Spleen (tissue), 11 donors: ENCODE measurements around the gene NUSAP1. TPM values are rescaled to one million over a fixed set of nuclear protein-coding genes. Genes with fewer than 3 reads are reported as not detected.

Source experiments
- DNase-seq: peaks from one replicate; pipeline ENCODE4 v3.0.0-alpha.2; 2020
- H3K27ac ChIP-seq, 8 donors: fragments of 200-600 bp; sonication (generic) in 7 of 8; 1 replicate in 4 of 8; 2 replicates in 4 of 8; pipeline versions ENCODE4 v1.5.0 to v1.8.0; 2016 to 2021; ENCODE audit warnings: inconsistent platforms in 4 of 8, mild to moderate bottlenecking in 4 of 8, moderate library complexity in 1 of 8
- H3K27me3 ChIP-seq, 7 donors: fragments of 200-600 bp; sonication (generic) in 6 of 7; replicated peaks in 1 of 7; 1 replicate in 4 of 7; 2 replicates in 3 of 7; pipeline versions ENCODE4 v1.5.0 to v1.8.0; 2016 to 2021; ENCODE audit warnings: inconsistent platforms in 3 of 7, mild to moderate bottlenecking in 1 of 7
- H3K36me3 ChIP-seq, 6 donors: fragments of 200-600 bp; sonication (generic) in 5 of 6; 1 replicate in 4 of 6; 2 replicates in 2 of 6; pipeline versions ENCODE4 v1.5.0 to v1.8.0; 2016 to 2021; ENCODE audit warnings: inconsistent platforms in 2 of 6
- H3K4me1 ChIP-seq, 6 donors: fragments of 200-600 bp; sonication (generic) in 5 of 6; 1 replicate in 3 of 6; 2 replicates in 3 of 6; pipeline versions ENCODE4 v1.5.0 to v1.8.0; 2016 to 2021; ENCODE audit warnings: inconsistent platforms in 3 of 6
- H3K4me3 ChIP-seq, 8 donors: fragments of 200-600 bp; sonication (generic) in 7 of 8; 1 replicate in 4 of 8; 2 replicates in 4 of 8; pipeline versions ENCODE4 v1.5.0 to v1.8.0; 2016 to 2021; ENCODE audit warnings: inconsistent platforms in 4 of 8, mild to moderate bottlenecking in 4 of 8, moderate library complexity in 2 of 8
- H3K9me3 ChIP-seq, 8 donors: fragments of 200-600 bp; sonication (generic) in 7 of 8; 1 replicate in 4 of 8; 2 replicates in 4 of 8; pipeline versions ENCODE4 v1.5.0 to v1.8.0; 2016 to 2021; ENCODE audit warnings: inconsistent platforms in 4 of 8
- POLR2A ChIP-seq, 3 donors: fragments of 450-650 bp; IDR thresholded peaks; one replicate each; pipeline ENCODE4 v1.5.1; 2017; ENCODE audit warnings: antibody characterized with exemption in 3 of 3, mild to moderate bottlenecking in 1 of 3
- POLR2AphosphoS5 ChIP-seq, 3 donors: sonication (generic); formaldehyde crosslinking; IDR thresholded peaks; one replicate each; pipeline ENCODE4 v1.5.1; 2017; ENCODE audit warnings: antibody characterized with exemption in 3 of 3
- WGBS, 5 donors: extraction: QIAGEN DNeasy Blood & Tissue Kit in 3 of 5; methylation state at CpG; one replicate each; pipeline versions ENCODE4 v1.1.5 to v1.1.7; 2013 to 2018; 5-methylcytosine and 5-hydroxymethylcytosine counted together
- intact Hi-C: fragments of 100-400 bp; cut with DNase I; formaldehyde crosslinking; loops from one replicate; pipeline ENCODE4 v1.15.0; 2023; ENCODE audit warnings: low total_unique reads
- polyA plus RNA-seq, 3 donors: library from polyadenylated mRNA; stranded (reverse); fragments of 200-250 nt; gene quantifications; one replicate each; pipeline ENCODE4 v1.2.1, GENCODE V29; 2013
- total RNA-seq, 7 donors: library from RNA; depleted of rRNA in 3 of 7; stranded (reverse); fragments of >200 nt in 3 of 7; fragmentation: NEBNext Ultra II Directional in 4 of 7; extraction: Animal tissue kit (Norgen Biotek cat#: 25700) in 4 of 7; gene quantifications; one replicate each; pipeline versions ENCODE4 v1.1.0 to v1.2.1, GENCODE V29; 2016 to 2021
- TF ChIP-seq, protein P1 (sequence below), 11 experiments: fragments of 200-600 bp in 7 of 11; fragments of 450-650 bp in 4 of 11; sonication (generic) in 4 of 11; IDR thresholded peaks in 8 of 11; conservative IDR thresholded peaks in 3 of 11; 1 replicate in 7 of 11; 2 replicates in 4 of 11; pipeline versions ENCODE4 v1.4.0 to v1.8.0; 2016 to 2021; ENCODE audit warnings: antibody characterized with exemption in 11 of 11, inconsistent platforms in 4 of 11, mild to moderate bottlenecking in 1 of 11
- donor health status: healthy with polysubstance abuse.
- donor health status: DM: no; HTN: no; CAD: no; lungs with moderate emphysema.
- donor health status: DM: no; HTN: no; CAD: no.
- donor health status: Bipolar disorder and iron deficiency.
- donor health status: healthy.
- donor health status: DM: no; HTN: no; CAD: no.
- donor health status: DM: yes; HTN: yes; CAD: no.

The NUSAP1 gene
- total and polyA plus RNA-seq, 10 donors, result 4.0 to 47.5 (median 17.3) TPM

DNA sequence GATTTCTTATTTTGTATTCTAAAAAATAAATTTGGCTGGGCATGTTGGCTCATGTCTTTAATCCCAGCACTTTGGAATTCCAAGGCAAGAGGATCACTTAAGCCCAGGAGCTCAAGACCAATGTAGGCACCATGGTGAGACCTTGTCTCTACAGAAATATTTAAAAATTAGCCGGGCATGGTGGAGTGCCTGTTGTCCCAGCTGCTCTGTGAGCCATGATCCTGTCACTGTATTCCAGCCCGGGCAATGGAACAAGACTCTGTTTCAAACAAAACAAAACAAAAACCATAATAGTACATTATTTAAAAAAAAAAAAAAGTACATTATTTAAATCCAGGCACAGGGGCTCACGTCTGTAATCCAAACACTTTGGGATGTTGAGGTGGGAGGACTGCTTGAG, 78.8 kb downstream of the NUSAP1 start:
- TF ChIP-seq, protein P1, sequence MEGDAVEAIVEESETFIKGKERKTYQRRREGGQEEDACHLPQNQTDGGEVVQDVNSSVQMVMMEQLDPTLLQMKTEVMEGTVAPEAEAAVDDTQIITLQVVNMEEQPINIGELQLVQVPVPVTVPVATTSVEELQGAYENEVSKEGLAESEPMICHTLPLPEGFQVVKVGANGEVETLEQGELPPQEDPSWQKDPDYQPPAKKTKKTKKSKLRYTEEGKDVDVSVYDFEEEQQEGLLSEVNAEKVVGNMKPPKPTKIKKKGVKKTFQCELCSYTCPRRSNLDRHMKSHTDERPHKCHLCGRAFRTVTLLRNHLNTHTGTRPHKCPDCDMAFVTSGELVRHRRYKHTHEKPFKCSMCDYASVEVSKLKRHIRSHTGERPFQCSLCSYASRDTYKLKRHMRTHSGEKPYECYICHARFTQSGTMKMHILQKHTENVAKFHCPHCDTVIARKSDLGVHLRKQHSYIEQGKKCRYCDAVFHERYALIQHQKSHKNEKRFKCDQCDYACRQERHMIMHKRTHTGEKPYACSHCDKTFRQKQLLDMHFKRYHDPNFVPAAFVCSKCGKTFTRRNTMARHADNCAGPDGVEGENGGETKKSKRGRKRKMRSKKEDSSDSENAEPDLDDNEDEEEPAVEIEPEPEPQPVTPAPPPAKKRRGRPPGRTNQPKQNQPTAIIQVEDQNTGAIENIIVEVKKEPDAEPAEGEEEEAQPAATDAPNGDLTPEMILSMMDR (IDR thresholded peaks at IDR 0.05 in 8 of 11, conservative IDR thresholded peaks at IDR 0.05 in 3 of 11), result no peak
- TF ChIP-seq POLR2A (IDR thresholded peaks at IDR 0.05) (no peak), POLR2AphosphoS5 (IDR thresholded peaks at IDR 0.05) (no peak)
- Histone ChIP-seq H3K4me1 (peaks cover 0 to 38% (median 20%) of the 10 kb centered on the region in 6 donors), H3K9me3 (no peaks in the 10 kb centered on the region), H3K27me3 (no peaks in the 10 kb centered on the region), H3K36me3 (no peaks in the 10 kb centered on the region), H3K4me3 (no peak overlapping the region), H3K27ac (no peak overlapping the region)
- DNase-seq, result no peak
- intact Hi-C loops, result no loop called here
- WGBS, 5 donors, result 84 to 93% (median 89%) methylated on average over 3 of the region's 3 CpGs

GRCh38 chr15:41416128-41416741, 83.6 kb downstream of the NUSAP1 start:
- DNase-seq, result no peak
- WGBS, 5 donors, result 33 to 36% (median 35%) methylated on average over 20 of the region's 20 CpGs
- Histone ChIP-seq H3K27ac (peak overlapping the region; percentile 71 to 92 (median 89)), H3K36me3 (no peaks in the 10 kb centered on the region), H3K9me3 (no peaks in the 10 kb centered on the region), H3K4me1 (peaks cover 15 to 53% (median 47%) of the 10 kb centered on the region in 6 donors), H3K27me3 (no peaks in the 10 kb centered on the region), H3K4me3 (peak overlapping the region; percentile 60 to 98 (median 92))
- no peak for TF ChIP-seq POLR2A (IDR thresholded peaks at IDR 0.05)
- no peak for TF ChIP-seq POLR2AphosphoS5 (IDR thresholded peaks at IDR 0.05)
- TF ChIP-seq, protein P1 (IDR thresholded peaks at IDR 0.05 in 8 of 11, conservative IDR thresholded peaks at IDR 0.05 in 3 of 11), result no peak
- intact Hi-C loops, result no loop called here

DNA sequence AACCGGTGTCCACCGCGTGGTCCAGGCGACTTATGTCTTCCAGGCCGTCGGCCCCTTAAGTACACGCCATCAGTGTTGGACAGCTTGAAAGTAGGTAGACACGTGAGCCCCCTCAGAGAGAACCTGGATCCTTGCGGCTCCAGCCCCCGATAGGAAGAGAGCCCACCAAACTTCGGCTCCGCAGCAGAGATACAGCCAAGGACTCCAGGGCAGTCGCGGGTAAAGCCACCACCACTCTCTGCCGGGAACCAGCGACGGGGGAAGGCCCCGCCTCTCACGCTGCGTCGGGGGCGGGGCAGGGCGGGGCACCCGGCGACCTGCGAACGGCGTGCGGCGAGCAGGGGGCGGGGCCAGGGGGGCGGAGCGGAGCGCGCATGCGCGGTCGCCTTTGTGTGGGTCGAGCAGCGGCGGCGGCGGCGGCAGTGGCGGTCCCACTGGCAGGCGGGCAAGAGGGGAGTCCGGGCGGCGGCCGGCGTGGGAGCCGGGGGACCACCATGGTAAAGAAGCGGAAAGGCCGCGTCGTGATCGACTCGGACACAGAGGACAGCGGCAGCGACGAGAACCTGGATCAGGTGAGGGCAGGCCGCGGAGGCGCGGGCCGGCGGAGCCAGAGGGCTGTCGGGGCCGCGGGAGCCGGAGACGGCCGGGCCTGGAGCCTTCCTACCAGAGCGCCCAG, 84.2 kb downstream of the NUSAP1 start, which contains the start of gene RTF1:
Gene RTF1, plus strand, starts transcription at position 354 of the 676 bp plus-strand sequence. Its CDS starts 21 bp downstream, at position 375.
- Histone ChIP-seq H3K4me1 (peaks cover 15 to 59% (median 47%) of the 10 kb centered on the region in 6 donors), H3K27me3 (no peaks in the 10 kb centered on the region), H3K36me3 (no peaks in the 10 kb centered on the region), H3K27ac (peak within 1 kb of the TSS; percentile 71 to 92 (median 89)), H3K9me3 (no peaks in the 10 kb centered on the region), H3K4me3 (peak within 1 kb of the TSS; percentile 60 to 98 (median 92))
- DNase-seq, result peak; percentile 99
- TF ChIP-seq, protein P1 (IDR thresholded peaks at IDR 0.05 in 8 of 11, conservative IDR thresholded peaks at IDR 0.05 in 3 of 11), result peak in 1 of 11 experiments; percentile 23
- TF ChIP-seq POLR2A (IDR thresholded peaks at IDR 0.05) (peak in 1 of 3 donors; percentile 70), POLR2AphosphoS5 (IDR thresholded peaks at IDR 0.05) (peak; percentile 91 to 94 (median 94))
- intact Hi-C loops, result no loop called here
- 0 to 2% (median 0%) methylated on average over 36 to 74 of the region's 74 CpGs for WGBS, 5 donors
